SK-N-SH (cell line): Measurements from ENCODE around the gene SFT2D3. TPM values are rescaled to one million over a fixed set of nuclear protein-coding genes. Genes with fewer than 3 reads are reported as not detected.

Experiments used
- CTCF ChIA-PET: fragments of 300-600, 350-600 bp; formaldehyde crosslinking; extraction: SDS; loops from one replicate; lab custom pipeline; 2021; lab: Yijun Ruan, JAX
- POLR2A ChIA-PET: fragments of 350-600 bp; sonication (Branson Sonifier 250); formaldehyde crosslinking; extraction: SDS; loops from one replicate; lab custom pipeline; 2020; ENCODE audit warnings: antibody characterized with exemption, inconsistent platforms; lab: Yijun Ruan, JAX
- DNase-seq: peaks from one replicate; pipeline ENCODE4 v3.0.0; 2012
- H2AFZ ChIP-seq: fragments of 200-600 bp; sonication (generic); 2 replicates; pipeline ENCODE4 v1.8.1; 2016; ENCODE audit warnings: antibody characterized with exemption, mild to moderate bottlenecking, low read depth
- H3F3A ChIP-seq: fragments of 200-600 bp; sonication (generic); replicated peaks from 2 replicates; pipeline ENCODE3; 2016; ENCODE audit warnings: antibody characterized with exemption, mild to moderate bottlenecking; ENCODE audit not compliant: insufficient read depth
- H3K27ac ChIP-seq, 2 experiments: fragments of 200-500 bp in 1 of 2; fragments of 200-600 bp in 1 of 2; sonication (Bioruptor generic) in 1 of 2; sonication (generic), shearing (Covaris generic) in 1 of 2; 2 replicates each; pipeline versions ENCODE4 v1.5.1 to v1.6.1; 2014 to 2016; ENCODE audit warnings: low read depth in 2 of 2, inconsistent platforms in 1 of 2, low read length in 1 of 2, mild to moderate bottlenecking in 1 of 2, mixed read lengths in 1 of 2
- H3K27me3 ChIP-seq: fragments of 200-600 bp; sonication (generic), shearing (Covaris generic); 2 replicates; pipeline ENCODE4 v1.6.1; 2016; ENCODE audit warnings: mixed run types; ENCODE audit not compliant: insufficient read depth
- H3K36me3 ChIP-seq, 2 experiments: fragments of 200-500 bp in 1 of 2; fragments of 200-600 bp in 1 of 2; sonication (Bioruptor generic) in 1 of 2; sonication (generic) in 1 of 2; replicated peaks in 1 of 2; 2 replicates each; pipeline versions ENCODE3 to v1.5.1; 2014 to 2016; ENCODE audit warnings: low read length in 1 of 2, mild to moderate bottlenecking in 1 of 2; ENCODE audit not compliant: insufficient read depth in 2 of 2, control insufficient read depth in 1 of 2
- H3K4me1 ChIP-seq, 2 experiments: fragments of 200-500 bp in 1 of 2; fragments of 200-600 bp in 1 of 2; sonication (Bioruptor generic) in 1 of 2; sonication (generic), shearing (Covaris generic) in 1 of 2; 2 replicates each; pipeline versions ENCODE4 v1.5.1 to v1.6.1; 2014 to 2016; ENCODE audit warnings: low read depth in 1 of 2, low read length in 1 of 2, mixed run types in 1 of 2; ENCODE audit not compliant: insufficient read depth in 2 of 2, control insufficient read depth in 1 of 2
- H3K4me2 ChIP-seq: fragments of 200-600 bp; sonication (generic), shearing (Covaris generic); 2 replicates; pipeline ENCODE4 v1.6.1; 2017; ENCODE audit warnings: mixed run types
- H3K4me3 ChIP-seq, 2 experiments: fragments of 200-500 bp in 1 of 2; fragments of 200-600 bp in 1 of 2; sonication (Bioruptor generic) in 1 of 2; sonication (generic), shearing (Covaris generic) in 1 of 2; 2 replicates each; pipeline versions ENCODE4 v1.5.1 to v1.8.1; 2014 to 2016; ENCODE audit warnings: low read depth in 2 of 2, inconsistent platforms in 1 of 2, low read length in 1 of 2, mild to moderate bottlenecking in 1 of 2, mixed read lengths in 1 of 2, moderate library complexity in 1 of 2
- H3K79me2 ChIP-seq: fragments of 200-600 bp; sonication (generic); 2 replicates; pipeline ENCODE4 v1.8.1; 2017; ENCODE audit warnings: mild to moderate bottlenecking; ENCODE audit not compliant: insufficient read depth
- H3K9ac ChIP-seq: fragments of 200-600 bp; sonication (generic); 2 replicates; pipeline ENCODE4 v1.6.1; 2017; ENCODE audit warnings: mixed run types
- H3K9me2 ChIP-seq: fragments of 200-600 bp; sonication (generic); 2 replicates; pipeline ENCODE4 v1.6.1; 2017; ENCODE audit warnings: mixed run types
- H3K9me3 ChIP-seq: fragments of 200-600 bp; sonication (generic); 2 replicates; pipeline ENCODE4 v1.6.1; 2017; ENCODE audit warnings: mixed run types, mild to moderate bottlenecking, moderate library complexity
- H4K20me1 ChIP-seq: fragments of 200-600 bp; sonication (generic); 2 replicates; pipeline ENCODE4 v1.6.1; 2017; ENCODE audit warnings: mild to moderate bottlenecking, mixed run types; ENCODE audit not compliant: insufficient read depth
- ELF1 ChIP-seq: IDR thresholded peaks from 2 replicates; pipeline ENCODE4 v1.4.0; 2012
- EP300 ChIP-seq, 2 experiments: IDR thresholded peaks; 2 replicates each; pipeline versions ENCODE4 v1.4.0 to v1.6.1; 2012; ENCODE audit warnings: borderline replicate concordance in 1 of 2, low read depth in 1 of 2, low read length in 1 of 2
- EZH2phosphoT487 ChIP-seq: fragments of 200-600 bp; sonication (generic); IDR thresholded peaks from 2 replicates; pipeline ENCODE4 v1.6.1; 2017; ENCODE audit warnings: low read depth, mixed run types, mild to moderate bottlenecking, antibody characterized with exemption, moderate library complexity, borderline replicate concordance
- FOSL2 ChIP-seq: IDR thresholded peaks from 2 replicates; pipeline ENCODE4 v1.4.0; 2012; ENCODE audit warnings: low read depth, mild to moderate bottlenecking, moderate library complexity, borderline replicate concordance
- FOXJ3 ChIP-seq: sonication (generic); formaldehyde crosslinking; IDR thresholded peaks from 2 replicates; pipeline ENCODE4 v1.5.1; 2020; ENCODE audit warnings: mild to moderate bottlenecking, missing genetic modification reagents
- FOXM1 ChIP-seq: IDR thresholded peaks from 2 replicates; pipeline ENCODE4 v1.4.0; 2012; ENCODE audit warnings: low read depth, mild to moderate bottlenecking
- GATA2 ChIP-seq: sonication (generic); formaldehyde crosslinking; IDR thresholded peaks from 2 replicates; pipeline ENCODE4 v1.5.0; 2020; ENCODE audit warnings: mild to moderate bottlenecking, missing genetic modification reagents
- MEF2A ChIP-seq: IDR thresholded peaks from 2 replicates; pipeline ENCODE4 v1.4.0; 2012; ENCODE audit warnings: low read depth, borderline replicate concordance
- MXI1 ChIP-seq: IDR thresholded peaks from 2 replicates; pipeline ENCODE4 v1.6.1; 2012; ENCODE audit warnings: mild to moderate bottlenecking, low read depth, low read length, improper control_type of control experiment
- NFIC ChIP-seq: IDR thresholded peaks from 2 replicates; pipeline ENCODE4 v1.4.0; 2012; ENCODE audit warnings: borderline replicate concordance
- RAD21 ChIP-seq: IDR thresholded peaks from 2 replicates; pipeline ENCODE4 v1.6.1; 2012; ENCODE audit warnings: mild to moderate bottlenecking, low read length
- RFX5 ChIP-seq: IDR thresholded peaks from 2 replicates; pipeline ENCODE4 v1.6.1; 2012; ENCODE audit warnings: mild to moderate bottlenecking, improper control_type of control experiment, low read length
- RXRA ChIP-seq: IDR thresholded peaks from 2 replicates; pipeline ENCODE4 v1.4.0; 2012; ENCODE audit warnings: low read depth, mild to moderate bottlenecking, borderline replicate concordance
- SIN3A ChIP-seq: IDR thresholded peaks from 2 replicates; pipeline ENCODE4 v1.6.1; 2012; ENCODE audit warnings: low read depth, mild to moderate bottlenecking, low read length, moderate library complexity, borderline replicate concordance
- TCF12 ChIP-seq: IDR thresholded peaks from 2 replicates; pipeline ENCODE4 v1.4.0; 2012
- YY1 ChIP-seq: IDR thresholded peaks from 2 replicates; pipeline ENCODE4 v1.4.0; 2012; ENCODE audit warnings: low read depth, mild to moderate bottlenecking
- WGBS: methylation state at CpG from one replicate; pipeline ENCODE4 v1.1.6; 2017; ENCODE audit warnings: low lambda C conversion rate; 5-methylcytosine and 5-hydroxymethylcytosine counted together
- polyA plus RNA-seq, 3 experiments: library from polyadenylated mRNA; depleted of rRNA; stranded (reverse); fragments of >200 nt; gene quantifications; 2 replicates each; pipeline ENCODE4 v1.2.3, GENCODE V29; 2012
- TF ChIP-seq, protein P1 (sequence below): IDR thresholded peaks from 2 replicates; pipeline ENCODE4; 2012
- TF ChIP-seq, protein P2 (sequence below): fragments of 150-350 bp; IDR thresholded peaks from 2 replicates; pipeline ENCODE4 v1.6.1; 2017; ENCODE audit warnings: antibody characterized with exemption, low read length, low read depth, borderline replicate concordance
- TF ChIP-seq, protein P3 (sequence below): IDR thresholded peaks from 2 replicates; pipeline ENCODE4 v1.4.0; 2012; ENCODE audit warnings: low read depth

The SFT2D3 gene
- polyA plus RNA-seq, 1 of the 3 experiments (the other 2 are of a cell fraction): 3.2 TPM

DNA sequence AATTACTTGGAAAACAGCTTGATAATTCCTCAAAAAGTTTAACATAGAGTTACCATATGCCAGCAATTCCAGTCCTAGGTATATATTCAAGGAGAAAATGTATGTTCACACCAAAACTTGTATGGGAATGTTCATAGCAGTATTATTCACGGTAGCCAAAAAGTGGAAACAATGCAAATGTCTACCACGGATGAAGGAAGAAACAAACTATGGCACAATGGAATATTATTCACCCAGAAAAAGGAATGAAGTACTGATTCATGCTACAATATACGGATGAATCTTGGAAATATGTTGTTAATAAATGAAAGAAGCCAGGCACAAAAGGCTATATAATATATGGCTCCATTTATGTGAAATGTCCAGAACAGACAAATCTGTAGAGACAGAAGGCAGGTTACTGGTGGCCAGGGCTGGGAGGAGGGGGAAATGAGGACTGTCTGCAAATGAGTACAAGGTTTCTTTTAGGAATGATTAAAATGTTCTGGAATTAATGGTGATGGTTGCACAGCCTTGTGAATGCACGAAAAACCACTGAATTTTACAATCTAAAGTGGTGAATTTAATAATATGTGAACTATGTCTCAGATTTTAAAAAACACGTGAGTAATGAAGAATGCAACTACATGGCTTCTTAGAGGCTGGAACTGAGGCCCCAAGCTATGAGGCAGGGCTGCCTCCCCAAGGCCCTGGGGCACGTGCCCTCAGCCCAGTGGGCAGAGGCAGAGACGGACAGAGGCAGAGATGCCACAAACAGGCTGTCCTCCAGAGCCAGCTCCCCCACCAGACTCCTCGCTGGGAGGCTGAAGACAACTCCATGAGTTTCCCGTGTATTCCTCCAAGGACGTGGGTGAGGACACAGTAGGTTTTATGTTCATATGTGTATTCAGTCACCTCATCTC lies 31.0 kb upstream of the SFT2D3 start:
- Histone ChIP-seq H2AFZ (no peak overlapping the region), H4K20me1 (no peaks in the 10 kb centered on the region), H3K9me2 (no peaks in the 10 kb centered on the region), H3K36me3 (no peaks in the 10 kb centered on the region), H3K4me3 (no peak overlapping the region), H3F3A (no peaks in the 10 kb centered on the region), H3K9me3 (no peaks in the 10 kb centered on the region), H3K9ac (no peak overlapping the region), H3K27me3 (no peaks in the 10 kb centered on the region), H3K79me2 (0 out of 2 replicates have a peak, but pooled peaks cover 3% of the 10 kb centered on the region), H3K4me2 (no peak overlapping the region), H3K27ac (no peak overlapping the region), H3K4me1 (no peaks in the 10 kb centered on the region; a peak in 1 of 4 replicates)
- ChIA-PET CTCF (interaction anchor here (0.9 kb wide), 1 partner anchor 20 kb away, joined by 3 read pairs; no protein-coding TSS in a partner anchor), POLR2A (no interaction called here)
- no peak for TF ChIP-seq EP300 (IDR thresholded peaks at IDR 0.05; ENCODE audit: borderline replicate concordance in 1 of 2, low read depth in 1 of 2, low read length in 1 of 2)
- TF ChIP-seq, protein P1, sequence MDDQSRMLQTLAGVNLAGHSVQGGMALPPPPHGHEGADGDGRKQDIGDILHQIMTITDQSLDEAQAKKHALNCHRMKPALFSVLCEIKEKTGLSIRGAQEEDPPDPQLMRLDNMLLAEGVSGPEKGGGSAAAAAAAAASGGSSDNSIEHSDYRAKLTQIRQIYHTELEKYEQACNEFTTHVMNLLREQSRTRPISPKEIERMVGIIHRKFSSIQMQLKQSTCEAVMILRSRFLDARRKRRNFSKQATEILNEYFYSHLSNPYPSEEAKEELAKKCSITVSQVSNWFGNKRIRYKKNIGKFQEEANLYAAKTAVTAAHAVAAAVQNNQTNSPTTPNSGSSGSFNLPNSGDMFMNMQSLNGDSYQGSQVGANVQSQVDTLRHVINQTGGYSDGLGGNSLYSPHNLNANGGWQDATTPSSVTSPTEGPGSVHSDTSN: no peak
- TF ChIP-seq RXRA: no peak
- TF ChIP-seq FOXM1: no peak
- TF ChIP-seq ELF1: no peak
- TF ChIP-seq YY1: no peak
- no peak for TF ChIP-seq RFX5
- 55% methylated on average over 10 of the region's 10 CpGs for WGBS
- DNase-seq: peak; percentile 7

DNA sequence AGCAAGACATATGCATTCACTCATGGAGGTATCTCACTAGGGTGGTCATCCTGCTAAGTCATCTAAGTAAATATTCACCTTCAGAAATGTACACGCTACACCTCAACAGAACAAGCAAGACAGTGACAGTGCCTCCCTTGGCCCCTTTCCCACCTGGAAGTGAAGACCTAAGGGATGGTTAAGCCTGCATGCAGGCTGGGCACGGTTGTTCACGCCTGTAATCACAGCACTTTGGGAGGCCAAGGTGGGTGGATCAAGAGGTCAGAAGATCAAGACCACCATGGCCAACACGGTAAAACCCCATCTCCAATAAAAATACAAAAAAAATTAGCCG lies 30.4 kb upstream of the SFT2D3 start:
- TF ChIP-seq MXI1: no peak
- TF ChIP-seq YY1: no peak
- no peak for TF ChIP-seq NFIC
- no peak for TF ChIP-seq RFX5
- no peak for TF ChIP-seq MEF2A
- TF ChIP-seq FOXJ3 (CRISPR knock-in tag): no peak
- TF ChIP-seq, protein P2, sequence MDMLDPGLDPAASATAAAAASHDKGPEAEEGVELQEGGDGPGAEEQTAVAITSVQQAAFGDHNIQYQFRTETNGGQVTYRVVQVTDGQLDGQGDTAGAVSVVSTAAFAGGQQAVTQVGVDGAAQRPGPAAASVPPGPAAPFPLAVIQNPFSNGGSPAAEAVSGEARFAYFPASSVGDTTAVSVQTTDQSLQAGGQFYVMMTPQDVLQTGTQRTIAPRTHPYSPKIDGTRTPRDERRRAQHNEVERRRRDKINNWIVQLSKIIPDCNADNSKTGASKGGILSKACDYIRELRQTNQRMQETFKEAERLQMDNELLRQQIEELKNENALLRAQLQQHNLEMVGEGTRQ: no peak
- no peak for TF ChIP-seq RAD21
- TF ChIP-seq TCF12: no peak
- no peak for TF ChIP-seq FOSL2
- no peak for TF ChIP-seq SIN3A
- TF ChIP-seq, protein P3, sequence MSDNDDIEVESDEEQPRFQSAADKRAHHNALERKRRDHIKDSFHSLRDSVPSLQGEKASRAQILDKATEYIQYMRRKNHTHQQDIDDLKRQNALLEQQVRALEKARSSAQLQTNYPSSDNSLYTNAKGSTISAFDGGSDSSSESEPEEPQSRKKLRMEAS: no peak
- no peak for TF ChIP-seq EP300 (IDR thresholded peaks at IDR 0.05; ENCODE audit: borderline replicate concordance in 1 of 2, low read depth in 1 of 2, low read length in 1 of 2)
- TF ChIP-seq GATA2 (CRISPR knock-in tag): no peak
- no peak for TF ChIP-seq EZH2phosphoT487
- no peak overlapping the region for H3K4me3 ChIP-seq
- H3K27ac ChIP-seq: no peak overlapping the region
- no peak overlapping the region for H3K4me2 ChIP-seq
- no peak overlapping the region for H3K9ac ChIP-seq
- POLR2A ChIA-PET: no interaction called here
- no peak for DNase-seq
- H4K20me1 ChIP-seq: no peaks in the 10 kb centered on the region
- H3K27me3 ChIP-seq: no peaks in the 10 kb centered on the region
- 53% methylated on average over 5 of the region's 5 CpGs for WGBS
- 0 out of 2 replicates have a peak, but pooled peaks cover 3% of the 10 kb centered on the region for H3K79me2 ChIP-seq
- H3K4me1 ChIP-seq: peaks cover 0 to 4% of the 10 kb centered on the region in 2 experiments; a peak in 1 of 4 replicates
- H3K36me3 ChIP-seq: no peaks in the 10 kb centered on the region
- no peaks in the 10 kb centered on the region for H3F3A ChIP-seq
- H2AFZ ChIP-seq: no peak overlapping the region
- H3K9me3 ChIP-seq: no peaks in the 10 kb centered on the region
- CTCF ChIA-PET: interaction anchor here (0.9 to 1.2 kb wide), 2 partner anchors 21 to 80 kb away, joined by 3 read pairs; no protein-coding TSS in a partner anchor
- H3K9me2 ChIP-seq: no peaks in the 10 kb centered on the region
